Osteocyte (in vitro differentiated cells): ENCODE results near the gene MYADML2. TPM values are rescaled to one million over a fixed set of nuclear protein-coding genes. Genes with fewer than 3 reads are reported as not detected.
"Not testable (repeated sequence)": the region's sequence is repeated elsewhere in the genome, so short reads cannot be mapped to it uniquely, and the experiment has no call there.

Experiments
- DNase-seq: peaks from one replicate; pipeline ENCODE4 v3.0.0; 2021; ENCODE audit warnings: mixed read lengths; ENCODE audit not compliant: unreplicated experiment; ENCODE audit errors: extremely low spot score
- H3K27ac Mint-ChIP-seq: one replicate; pipeline ENCODE4 v1.8.0; 2021; ENCODE audit warnings: mild to moderate bottlenecking, mixed read lengths; ENCODE audit not compliant: unreplicated experiment
- H3K27me3 Mint-ChIP-seq: one replicate; pipeline ENCODE4 v1.8.0; 2021; ENCODE audit warnings: mixed read lengths; ENCODE audit not compliant: unreplicated experiment
- H3K36me3 Mint-ChIP-seq: one replicate; pipeline ENCODE4 v1.8.0; 2021; ENCODE audit warnings: mixed read lengths; ENCODE audit not compliant: unreplicated experiment
- H3K4me1 Mint-ChIP-seq: one replicate; pipeline ENCODE4 v1.8.0; 2021; ENCODE audit warnings: mixed read lengths; ENCODE audit not compliant: unreplicated experiment
- H3K4me3 Mint-ChIP-seq: one replicate; pipeline ENCODE4 v1.8.0; 2021; ENCODE audit warnings: mild to moderate bottlenecking, moderate library complexity, mixed read lengths; ENCODE audit not compliant: unreplicated experiment
- H3K9me3 Mint-ChIP-seq: one replicate; pipeline ENCODE4 v1.8.0; 2021; ENCODE audit warnings: mixed read lengths; ENCODE audit not compliant: unreplicated experiment
- total RNA-seq: library from RNA; stranded (reverse); gene quantifications from 2 replicates; pipeline ENCODE4 v1.2.1, GENCODE V29; 2021
- TF ChIP-seq, protein P1 (sequence below): fragments of 200-600 bp; sonication (generic); IDR thresholded peaks from 2 replicates; pipeline ENCODE4 v1.5.0; 2021; ENCODE audit warnings: antibody characterized with exemption, mild to moderate bottlenecking, moderate library complexity

MYADML2 gene
- total RNA-seq, 1 donor from 2014 or later = not detected

DNA sequence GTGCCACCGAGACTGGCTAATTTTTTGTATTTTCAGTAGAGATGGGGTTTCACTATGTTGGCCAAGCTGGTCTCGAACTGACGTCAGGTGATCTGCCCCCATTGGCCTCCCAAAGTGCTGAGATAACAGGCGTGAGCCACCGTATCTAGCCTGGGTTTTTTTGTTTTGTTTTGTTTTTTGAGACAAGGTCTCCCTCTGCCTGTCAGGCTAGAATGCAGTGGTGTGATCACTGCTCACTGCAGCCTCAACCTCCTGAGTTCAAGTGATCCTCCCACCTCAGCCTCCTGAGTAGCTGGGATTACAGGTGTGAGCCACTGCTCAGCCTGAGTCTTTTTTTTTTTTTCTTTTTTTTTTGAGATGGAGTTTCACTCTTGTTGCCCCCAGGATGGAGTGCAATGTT is 6.4 kb upstream of the MYADML2 start:
- H3K36me3 Mint-ChIP-seq = not testable (repeated sequence)

DNA sequence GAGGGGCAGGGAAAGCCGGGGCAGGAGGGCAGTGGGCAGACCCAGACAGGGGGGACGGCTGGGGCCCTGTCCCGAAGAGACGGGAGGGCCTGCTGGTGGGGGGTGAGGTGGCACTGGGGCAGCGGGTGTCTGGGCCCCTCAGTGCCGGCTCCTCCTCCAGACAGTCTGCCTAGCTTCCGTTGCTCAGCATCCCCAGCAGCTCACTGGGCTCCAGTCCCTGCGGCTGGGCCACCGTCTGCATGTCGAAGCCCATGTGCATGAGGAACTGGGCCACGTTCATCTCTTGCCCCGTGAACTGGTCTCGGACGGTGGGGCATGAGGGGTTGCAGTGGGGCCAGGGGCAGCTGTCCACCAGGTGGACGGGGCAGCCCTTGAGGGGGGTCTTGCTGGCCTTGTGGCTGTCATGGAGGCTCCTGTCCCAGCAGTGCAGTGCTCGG is 5.8 kb upstream of the MYADML2 start:
- Mint-ChIP-seq H3K4me3 (no peak overlapping the region), H3K4me1 (no peaks in the 10 kb centered on the region), H3K36me3 (no peaks in the 10 kb centered on the region), H3K27ac (no peak overlapping the region), H3K27me3 (peaks cover 8% of the 10 kb centered on the region), H3K9me3 (no peaks in the 10 kb centered on the region)
- TF ChIP-seq, protein P1, sequence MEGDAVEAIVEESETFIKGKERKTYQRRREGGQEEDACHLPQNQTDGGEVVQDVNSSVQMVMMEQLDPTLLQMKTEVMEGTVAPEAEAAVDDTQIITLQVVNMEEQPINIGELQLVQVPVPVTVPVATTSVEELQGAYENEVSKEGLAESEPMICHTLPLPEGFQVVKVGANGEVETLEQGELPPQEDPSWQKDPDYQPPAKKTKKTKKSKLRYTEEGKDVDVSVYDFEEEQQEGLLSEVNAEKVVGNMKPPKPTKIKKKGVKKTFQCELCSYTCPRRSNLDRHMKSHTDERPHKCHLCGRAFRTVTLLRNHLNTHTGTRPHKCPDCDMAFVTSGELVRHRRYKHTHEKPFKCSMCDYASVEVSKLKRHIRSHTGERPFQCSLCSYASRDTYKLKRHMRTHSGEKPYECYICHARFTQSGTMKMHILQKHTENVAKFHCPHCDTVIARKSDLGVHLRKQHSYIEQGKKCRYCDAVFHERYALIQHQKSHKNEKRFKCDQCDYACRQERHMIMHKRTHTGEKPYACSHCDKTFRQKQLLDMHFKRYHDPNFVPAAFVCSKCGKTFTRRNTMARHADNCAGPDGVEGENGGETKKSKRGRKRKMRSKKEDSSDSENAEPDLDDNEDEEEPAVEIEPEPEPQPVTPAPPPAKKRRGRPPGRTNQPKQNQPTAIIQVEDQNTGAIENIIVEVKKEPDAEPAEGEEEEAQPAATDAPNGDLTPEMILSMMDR = no peak
- no peak for DNase-seq

More for the DNA sequence above, 6.4 kb upstream of the MYADML2 start:
- not testable (repeated sequence) for H3K4me3 Mint-ChIP-seq, DNase-seq, H3K4me1 Mint-ChIP-seq, H3K9me3 Mint-ChIP-seq, H3K27ac Mint-ChIP-seq
- H3K27me3 Mint-ChIP-seq = peaks cover 11% of the 10 kb centered on the region
- TF ChIP-seq, protein P1 = peak; percentile 10

DNA sequence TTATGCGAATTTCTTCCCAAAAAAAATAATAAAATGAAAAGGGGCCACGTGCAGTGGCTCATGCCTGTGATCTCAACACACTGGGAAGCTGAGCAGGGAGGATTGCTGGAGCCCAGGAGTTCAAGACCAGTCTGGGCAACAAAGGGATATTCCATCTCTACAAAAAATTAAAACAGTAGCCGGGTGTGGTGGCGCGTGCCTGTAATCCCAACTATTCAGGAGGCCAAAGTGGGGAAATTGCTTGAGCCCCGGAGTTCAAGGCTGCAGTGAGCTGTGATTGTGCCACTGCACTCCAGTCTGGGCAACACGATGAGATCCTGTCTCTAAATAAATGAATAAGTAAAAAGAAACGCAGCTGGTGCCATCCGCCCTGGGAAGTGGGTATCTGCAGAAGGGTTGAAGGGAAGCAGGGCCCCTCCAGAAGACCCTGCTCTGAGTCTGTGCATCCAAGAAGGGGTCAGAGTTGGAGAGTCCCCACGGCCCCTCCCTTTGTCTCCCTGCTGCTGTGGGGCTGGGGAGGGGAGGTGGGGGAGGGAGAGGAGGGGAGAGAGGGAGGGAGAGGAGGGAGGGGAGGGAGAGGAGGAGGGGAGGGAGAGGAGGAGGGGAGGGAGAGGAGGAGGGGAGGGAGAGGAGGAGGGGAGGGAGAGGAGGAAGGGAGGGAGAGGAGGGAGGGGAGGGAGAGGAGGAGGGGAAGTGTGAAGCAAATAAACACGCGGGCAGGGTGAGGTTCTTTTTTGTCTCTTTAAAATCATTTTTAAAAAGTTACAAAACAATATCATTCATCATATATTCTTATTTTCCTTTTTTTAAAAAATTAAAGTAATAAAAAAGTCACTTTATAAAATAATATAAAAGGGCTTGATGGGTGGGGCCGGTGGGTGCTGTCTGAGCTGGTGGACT is 5.0 kb upstream of the MYADML2 start:
- H3K27me3 Mint-ChIP-seq = peaks cover 5% of the 10 kb centered on the region
- H3K36me3 Mint-ChIP-seq = no peaks in the 10 kb centered on the region
- no peaks in the 10 kb centered on the region for H3K9me3 Mint-ChIP-seq
- H3K4me1 Mint-ChIP-seq = no peaks in the 10 kb centered on the region
- DNase-seq = no peak
- H3K4me3 Mint-ChIP-seq = no peak overlapping the region
- no peak overlapping the region for H3K27ac Mint-ChIP-seq
- TF ChIP-seq, protein P1 = no peak

GRCh38 chr17:81950501-81950900 is 3.5 kb upstream of the MYADML2 start:
- Mint-ChIP-seq H3K36me3 (no peaks in the 10 kb centered on the region), H3K9me3 (no peaks in the 10 kb centered on the region), H3K27ac (no peak overlapping the region), H3K27me3 (peaks cover 6% of the 10 kb centered on the region), H3K4me1 (no peaks in the 10 kb centered on the region), H3K4me3 (no peak overlapping the region)
- DNase-seq = no peak
- TF ChIP-seq, protein P1 = no peak

DNA sequence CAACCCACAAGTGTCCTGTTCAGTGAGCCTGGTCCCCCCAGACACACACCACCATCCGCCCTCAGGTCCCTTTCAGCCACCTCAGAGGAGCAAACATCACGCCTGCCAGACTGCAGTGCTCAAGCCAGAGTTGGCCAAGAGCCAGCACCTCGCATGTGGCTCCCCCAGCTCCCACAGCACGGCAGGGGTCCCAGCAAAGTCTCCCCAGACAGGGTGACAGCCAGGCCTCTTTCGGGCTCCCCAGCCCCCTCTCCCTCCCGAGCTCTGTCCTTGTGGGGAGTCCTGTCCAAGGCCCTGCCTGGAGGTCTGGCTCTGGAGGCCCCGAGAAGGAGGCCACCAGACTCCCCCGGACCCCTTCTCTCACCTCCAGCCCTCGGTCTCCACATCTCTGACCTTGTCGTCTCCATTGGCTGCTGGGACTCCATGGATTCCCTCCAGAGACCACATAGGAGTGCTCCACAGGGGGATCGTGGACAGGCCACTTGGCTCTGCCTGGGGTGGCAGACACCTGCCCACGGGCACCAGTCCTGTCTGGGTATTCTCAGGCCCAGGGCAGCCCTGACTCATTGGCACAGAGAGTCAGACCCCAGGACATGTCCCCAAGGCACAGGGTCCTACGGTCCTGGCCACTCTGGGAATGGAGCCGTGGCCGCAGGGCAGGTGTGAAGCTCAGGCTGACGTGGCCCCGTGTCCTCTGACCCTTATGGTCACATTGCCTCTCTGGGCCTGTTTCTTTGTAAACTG is 1.8 kb upstream of the MYADML2 start:
- H3K4me1 Mint-ChIP-seq = no peaks in the 10 kb centered on the region
- TF ChIP-seq, protein P1 = no peak
- no peak overlapping the region for H3K4me3 Mint-ChIP-seq
- DNase-seq = no peak
- H3K9me3 Mint-ChIP-seq = no peaks in the 10 kb centered on the region
- no peaks in the 10 kb centered on the region for H3K36me3 Mint-ChIP-seq
- H3K27ac Mint-ChIP-seq = no peak overlapping the region
- H3K27me3 Mint-ChIP-seq = peaks cover 6% of the 10 kb centered on the region
